Thyroid gland (tissue), 4 donors: ENCODE results near the gene TAAR1. TPM values are rescaled to one million over a fixed set of nuclear protein-coding genes. Genes with fewer than 3 reads are reported as not detected.

Source experiments
- DNase-seq, 2 donors: peaks; one replicate each; pipeline ENCODE4 v3.0.0-alpha.2; 2019
- H3K27ac ChIP-seq, 3 donors: fragments of 200-600 bp; sonication (generic); 1 replicate in 2 of 3; 2 replicates in 1 of 3; pipeline ENCODE4 v1.5.1; 2016 to 2019; ENCODE audit warnings: mild to moderate bottlenecking in 1 of 3, moderate library complexity in 1 of 3
- H3K27me3 ChIP-seq: fragments of 200-600 bp; sonication (generic); one replicate; pipeline ENCODE4 v1.5.1; 2019
- H3K36me3 ChIP-seq, 2 donors: fragments of 200-600 bp; sonication (generic); one replicate each; pipeline ENCODE4 v1.5.1; 2016 to 2019
- H3K4me1 ChIP-seq, 2 donors: fragments of 200-600 bp; sonication (generic); one replicate each; pipeline ENCODE4 v1.5.1; 2017 to 2019
- H3K4me3 ChIP-seq, 3 donors: fragments of 200-600 bp; sonication (generic); replicated peaks in 1 of 3; 1 replicate in 2 of 3; 2 replicates in 1 of 3; pipeline ENCODE4 v1.5.1; 2016; ENCODE audit warnings: mild to moderate bottlenecking in 1 of 3
- H3K9me3 ChIP-seq: fragments of 200-600 bp; sonication (generic); one replicate; pipeline ENCODE4 v1.5.1; 2017
- POLR2A ChIP-seq, 2 donors: fragments of 450-650 bp; IDR thresholded peaks; one replicate each; pipeline ENCODE4 v1.6.1; 2017; ENCODE audit warnings: antibody characterized with exemption in 2 of 2, mild to moderate bottlenecking in 2 of 2, moderate library complexity in 1 of 2
- WGBS, 2 donors: methylation state at CpG; one replicate each; pipeline ENCODE4 v1.1.5; 2017; 5-methylcytosine and 5-hydroxymethylcytosine counted together
- intact Hi-C: fragments of 100-400 bp; cut with DNase I; formaldehyde crosslinking; loops from one replicate; pipeline ENCODE4 v1.15.1; 2023
- total RNA-seq, 4 donors: library from RNA; depleted of rRNA; stranded (reverse); fragments of >200 nt; gene quantifications; one replicate each; pipeline ENCODE4 v1.2.3, GENCODE V29; 2016
- TF ChIP-seq, protein P1 (sequence below), 6 experiments: fragments of 200-600 bp in 3 of 6; fragments of 450-650 bp in 3 of 6; sonication (generic) in 3 of 6; IDR thresholded peaks; one replicate each; pipeline ENCODE4 v1.5.1; 2016 to 2019; ENCODE audit warnings: antibody characterized with exemption in 6 of 6, mild to moderate bottlenecking in 2 of 6, inconsistent platforms in 1 of 6, moderate library complexity in 1 of 6

TAAR1 gene
- total RNA-seq, 4 donors from 2014 or later: not detected

DNA sequence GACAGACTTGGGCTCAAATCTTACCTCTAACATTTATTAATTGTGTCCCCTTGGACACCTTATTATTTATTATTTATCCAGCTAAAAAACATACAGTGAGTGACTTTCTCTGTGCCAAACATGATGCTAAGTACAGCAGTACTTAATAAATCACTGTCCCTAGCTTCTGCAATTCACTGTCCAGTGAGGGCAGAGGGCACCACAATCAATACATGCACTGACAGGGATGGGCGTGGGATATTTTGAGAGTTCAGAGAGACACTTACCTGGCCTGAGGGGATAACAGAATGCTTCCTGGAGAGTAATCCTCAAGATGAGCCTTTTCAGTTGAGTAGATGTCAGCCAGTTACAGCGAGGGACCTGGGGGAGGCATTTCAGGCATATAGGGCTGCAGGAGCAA is 25.6 kb downstream of the TAAR1 start:
- no peaks in the 10 kb centered on the region for H3K36me3 ChIP-seq
- DNase-seq: no peak
- no peak overlapping the region for H3K4me3 ChIP-seq
- no peaks in the 10 kb centered on the region for H3K27me3 ChIP-seq
- intact Hi-C loops: no loop called here
- no peaks in the 10 kb centered on the region for H3K4me1 ChIP-seq
- no peak for TF ChIP-seq POLR2A (IDR thresholded peaks at IDR 0.05)
- TF ChIP-seq, protein P1, sequence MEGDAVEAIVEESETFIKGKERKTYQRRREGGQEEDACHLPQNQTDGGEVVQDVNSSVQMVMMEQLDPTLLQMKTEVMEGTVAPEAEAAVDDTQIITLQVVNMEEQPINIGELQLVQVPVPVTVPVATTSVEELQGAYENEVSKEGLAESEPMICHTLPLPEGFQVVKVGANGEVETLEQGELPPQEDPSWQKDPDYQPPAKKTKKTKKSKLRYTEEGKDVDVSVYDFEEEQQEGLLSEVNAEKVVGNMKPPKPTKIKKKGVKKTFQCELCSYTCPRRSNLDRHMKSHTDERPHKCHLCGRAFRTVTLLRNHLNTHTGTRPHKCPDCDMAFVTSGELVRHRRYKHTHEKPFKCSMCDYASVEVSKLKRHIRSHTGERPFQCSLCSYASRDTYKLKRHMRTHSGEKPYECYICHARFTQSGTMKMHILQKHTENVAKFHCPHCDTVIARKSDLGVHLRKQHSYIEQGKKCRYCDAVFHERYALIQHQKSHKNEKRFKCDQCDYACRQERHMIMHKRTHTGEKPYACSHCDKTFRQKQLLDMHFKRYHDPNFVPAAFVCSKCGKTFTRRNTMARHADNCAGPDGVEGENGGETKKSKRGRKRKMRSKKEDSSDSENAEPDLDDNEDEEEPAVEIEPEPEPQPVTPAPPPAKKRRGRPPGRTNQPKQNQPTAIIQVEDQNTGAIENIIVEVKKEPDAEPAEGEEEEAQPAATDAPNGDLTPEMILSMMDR (IDR thresholded peaks at IDR 0.05): no peak
- WGBS, 2 donors: 92 to 96% methylated on average over 2 of the region's 2 CpGs
- H3K9me3 ChIP-seq: no peaks in the 10 kb centered on the region
- no peak overlapping the region for H3K27ac ChIP-seq

DNA sequence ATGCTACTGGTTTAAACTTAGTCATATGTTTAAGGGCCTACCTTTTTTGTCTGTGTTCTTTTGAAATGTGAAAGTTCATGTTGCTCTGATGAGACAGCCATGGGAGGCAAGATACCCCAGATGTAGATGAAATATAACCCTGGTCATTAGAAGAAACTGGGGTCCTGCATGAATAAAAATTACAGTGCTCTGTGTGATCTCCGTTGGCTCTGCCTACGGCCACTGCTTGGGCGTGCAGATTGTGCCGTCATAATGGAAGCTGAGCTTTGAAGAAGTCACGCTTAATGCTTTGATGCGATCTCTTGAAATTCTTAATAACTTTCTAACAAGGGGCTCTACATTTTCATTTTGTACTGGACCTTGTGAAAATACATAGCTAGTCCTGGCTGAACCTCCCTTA is 34.8 kb downstream of the TAAR1 start, which contains the start of gene TAAR2:
TSS of gene TAAR2 (minus strand) at position 101 of the 400 bp plus-strand sequence. CDS start at position 101, 0 bp downstream.
- no peaks in the 10 kb centered on the region for H3K36me3 ChIP-seq
- WGBS, 2 donors: 86% methylated on average over 6 of the region's 6 CpGs
- intact Hi-C loops: no loop called here
- no peaks in the 10 kb centered on the region for H3K9me3 ChIP-seq
- no peak for TF ChIP-seq POLR2A (IDR thresholded peaks at IDR 0.05)
- TF ChIP-seq, protein P1 (IDR thresholded peaks at IDR 0.05): no peak
- no peaks in the 10 kb centered on the region for H3K27me3 ChIP-seq
- H3K4me1 ChIP-seq: no peaks in the 10 kb centered on the region
- DNase-seq: no peak
- no peak within 1 kb of the TSS for H3K27ac ChIP-seq
- H3K4me3 ChIP-seq: no peak within 1 kb of the TSS

DNA sequence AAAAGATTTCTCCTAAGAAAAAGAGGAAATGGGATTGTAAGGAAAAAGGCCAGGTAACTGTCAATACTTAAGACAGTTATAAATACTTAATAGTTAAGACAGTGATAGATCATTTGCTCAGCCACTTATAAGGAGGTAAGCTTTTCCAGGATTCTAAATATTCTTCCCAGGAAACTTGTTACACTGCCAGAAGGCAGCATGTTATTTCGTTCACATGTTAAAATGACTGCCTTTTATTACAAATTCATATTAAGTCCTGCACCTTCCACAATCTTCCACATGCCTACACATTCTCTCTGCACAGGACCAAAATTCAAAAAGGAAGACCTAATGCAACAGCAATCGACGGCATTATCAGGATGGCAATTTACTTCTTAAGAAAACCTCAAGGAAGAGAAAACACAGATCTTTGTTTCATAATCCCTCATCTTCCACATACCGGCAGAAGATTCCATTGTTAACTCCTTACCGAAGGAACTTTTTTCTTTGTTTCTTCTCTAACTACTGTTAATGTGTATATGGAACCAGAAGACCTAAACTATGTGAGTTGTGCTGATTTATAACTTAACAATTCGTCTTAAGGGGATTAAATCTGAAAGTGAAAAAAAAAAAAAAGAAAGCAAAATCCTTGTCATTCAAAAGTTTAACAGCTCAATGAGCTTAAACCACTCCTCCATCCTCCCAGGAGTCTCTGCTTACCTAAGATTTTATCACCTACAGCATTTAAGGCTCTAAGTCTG is 35.7 kb downstream of the TAAR1 start:
- no peak overlapping the region for H3K27ac ChIP-seq
- WGBS, 2 donors: 30 to 44% methylated on average over 6 of the region's 6 CpGs
- H3K4me1 ChIP-seq: no peaks in the 10 kb centered on the region
- no peaks in the 10 kb centered on the region for H3K27me3 ChIP-seq
- intact Hi-C loops: no loop called here
- no peak for DNase-seq
- no peak overlapping the region for H3K4me3 ChIP-seq
- H3K9me3 ChIP-seq: no peaks in the 10 kb centered on the region
- no peak for TF ChIP-seq POLR2A (IDR thresholded peaks at IDR 0.05)
- TF ChIP-seq, protein P1 (IDR thresholded peaks at IDR 0.05): no peak
- no peaks in the 10 kb centered on the region for H3K36me3 ChIP-seq

DNA sequence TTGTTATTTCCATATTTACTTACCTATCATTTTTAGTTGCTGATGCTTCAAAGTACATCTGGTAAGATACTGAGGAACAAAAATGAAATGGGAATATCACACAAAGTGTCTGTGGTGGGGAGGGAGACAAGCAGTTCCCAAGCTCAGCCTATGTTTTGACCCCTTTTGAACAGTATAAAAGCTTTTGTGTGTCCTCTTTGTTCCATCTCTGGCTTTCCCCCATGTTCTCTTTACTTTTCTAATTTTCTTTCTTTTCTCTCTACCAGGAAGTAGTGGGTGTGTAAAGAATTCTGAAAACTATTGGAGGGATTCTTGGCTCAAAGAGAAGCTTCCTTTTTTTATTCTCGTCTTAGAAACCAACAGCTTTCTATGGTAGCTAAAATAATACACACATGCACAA is 42.3 kb downstream of the TAAR1 start:
- 45 to 66% methylated on average over 1 of the region's 1 CpG for WGBS, 2 donors
- H3K9me3 ChIP-seq: no peaks in the 10 kb centered on the region
- no peaks in the 10 kb centered on the region for H3K36me3 ChIP-seq
- no peak overlapping the region for H3K27ac ChIP-seq
- H3K27me3 ChIP-seq: no peaks in the 10 kb centered on the region
- no peak for DNase-seq
- H3K4me3 ChIP-seq: no peak overlapping the region
- no peaks in the 10 kb centered on the region for H3K4me1 ChIP-seq
- TF ChIP-seq, protein P1 (IDR thresholded peaks at IDR 0.05): no peak
- no peak for TF ChIP-seq POLR2A (IDR thresholded peaks at IDR 0.05)
- intact Hi-C loops: no loop called here

GRCh38 chr6:132614554-132614953 is 44.4 kb downstream of the TAAR1 start:
- no peak for TF ChIP-seq POLR2A (IDR thresholded peaks at IDR 0.05)
- TF ChIP-seq, protein P1 (IDR thresholded peaks at IDR 0.05): no peak
- intact Hi-C loops: no loop called here
- H3K4me3 ChIP-seq: no peak overlapping the region
- H3K4me1 ChIP-seq: no peaks in the 10 kb centered on the region
- H3K27ac ChIP-seq: no peak overlapping the region
- no peaks in the 10 kb centered on the region for H3K27me3 ChIP-seq
- H3K36me3 ChIP-seq: no peaks in the 10 kb centered on the region
- H3K9me3 ChIP-seq: no peaks in the 10 kb centered on the region
- DNase-seq: no peak
- 77 to 83% methylated on average over 6 of the region's 7 CpGs for WGBS, 2 donors
